Esophagus (tissue), 2 donors: Measurements from ENCODE around the gene ACR. TPM values are rescaled to one million over a fixed set of nuclear protein-coding genes. Genes with fewer than 3 reads are reported as not detected.

Experiments
- H3K27ac ChIP-seq, 2 donors: one replicate each; pipeline ENCODE4 v1.5.1; 2013; ENCODE audit warnings: low read depth in 2 of 2, mild to moderate bottlenecking in 2 of 2, inconsistent platforms in 1 of 2, low read length in 1 of 2, moderate library complexity in 1 of 2
- H3K27me3 ChIP-seq, 2 donors: one replicate each; pipeline ENCODE4 v1.6.1; 2013; ENCODE audit warnings: low read length in 2 of 2, control low read depth in 1 of 2, mild to moderate bottlenecking in 1 of 2; ENCODE audit not compliant: insufficient read depth in 2 of 2, control insufficient read depth in 1 of 2
- H3K36me3 ChIP-seq, 2 donors: one replicate each; pipeline ENCODE4 v1.6.1; 2013; ENCODE audit warnings: low read length in 1 of 2; ENCODE audit not compliant: control insufficient read depth in 2 of 2, insufficient read depth in 2 of 2
- H3K4me1 ChIP-seq, 2 donors: one replicate each; pipeline ENCODE4 v1.6.1; 2013; ENCODE audit warnings: low read length in 1 of 2; ENCODE audit not compliant: control insufficient read depth in 2 of 2, insufficient read depth in 2 of 2
- H3K4me3 ChIP-seq, 2 donors: one replicate each; pipeline ENCODE4 v1.5.1; 2013; ENCODE audit warnings: low read length in 2 of 2, mild to moderate bottlenecking in 2 of 2, low read depth in 1 of 2, moderate library complexity in 1 of 2
- H3K9me3 ChIP-seq, 2 donors: one replicate each; pipeline ENCODE4 v1.6.1; 2013; ENCODE audit warnings: mild to moderate bottlenecking in 2 of 2, low read depth in 1 of 2, low read length in 1 of 2, moderate library complexity in 1 of 2; ENCODE audit not compliant: control insufficient read depth in 2 of 2, insufficient read depth in 1 of 2
- WGBS, 2 donors: extraction: QIAGEN DNeasy Blood & Tissue Kit; methylation state at CpG; one replicate each; pipeline ENCODE4 v1.1.7; 2013; 5-methylcytosine and 5-hydroxymethylcytosine counted together
- polyA plus RNA-seq, 2 donors: library from polyadenylated mRNA; stranded (reverse); fragments of 200-250 nt; gene quantifications; one replicate each; pipeline ENCODE4 v1.2.3, GENCODE V29; 2013
- donor health status: healthy with polysubstance abuse.
- donor health status: Bipolar disorder and iron deficiency.

ACR gene
- polyA plus RNA-seq, 2 donors: 0.14 to 0.20 TPM

- peaks cover 0 to 18% of the 10 kb centered on the region in 2 donors for H3K4me1 ChIP-seq
- WGBS, 2 donors: 22 to 25% methylated on average over 34 to 57 of the region's 58 CpGs
- H3K27ac ChIP-seq: peak overlapping the region; percentile 68 to 82
- H3K4me3 ChIP-seq: peak overlapping the region; percentile 9 to 42
- no peaks in the 10 kb centered on the region for H3K9me3 ChIP-seq
- H3K27me3 ChIP-seq: no peaks in the 10 kb centered on the region
- H3K36me3 ChIP-seq: peaks cover 0 to 8% of the 10 kb centered on the region in 2 donors
These were observed 41.0 kb upstream of the ACR start for GRCh38 chr22:50696799-50697561.

GRCh38 chr22:50697667-50698506 lies 40.1 kb upstream of the ACR start:
- Histone ChIP-seq H3K27me3 (no peaks in the 10 kb centered on the region), H3K4me3 (peak overlapping the region; percentile 30 to 42), H3K4me1 (peaks cover 0 to 18% of the 10 kb centered on the region in 2 donors), H3K9me3 (no peaks in the 10 kb centered on the region), H3K27ac (no peak overlapping the region), H3K36me3 (peaks cover 0 to 10% of the 10 kb centered on the region in 2 donors)
- WGBS, 2 donors: 34 to 43% methylated on average over 44 to 54 of the region's 54 CpGs

- 64 to 79% methylated on average over 11 to 12 of the region's 12 CpGs for WGBS, 2 donors
- Histone ChIP-seq H3K4me1 (peaks cover 0 to 18% of the 10 kb centered on the region in 2 donors), H3K4me3 (no peak overlapping the region), H3K9me3 (no peaks in the 10 kb centered on the region), H3K27ac (no peak overlapping the region), H3K27me3 (no peaks in the 10 kb centered on the region), H3K36me3 (peaks cover 0 to 13% of the 10 kb centered on the region in 2 donors)
These were observed 39.5 kb upstream of the ACR start for GRCh38 chr22:50698546-50698945.

GRCh38 chr22:50699001-50699755 lies 38.8 kb upstream of the ACR start:
- peaks cover 0 to 18% of the 10 kb centered on the region in 2 donors for H3K4me1 ChIP-seq
- H3K27ac ChIP-seq: no peak overlapping the region
- no peak overlapping the region for H3K4me3 ChIP-seq

GRCh38 chr22:50699756-50700386 lies 38.1 kb upstream of the ACR start:
- Histone ChIP-seq H3K9me3 (peaks cover 0 to 3% of the 10 kb centered on the region in 2 donors), H3K4me3 (no peak overlapping the region), H3K36me3 (peaks cover 0 to 16% of the 10 kb centered on the region in 2 donors), H3K4me1 (peaks cover 0 to 18% of the 10 kb centered on the region in 2 donors), H3K27me3 (no peaks in the 10 kb centered on the region), H3K27ac (no peak overlapping the region)
- 74 to 77% methylated on average over 14 to 15 of the region's 15 CpGs for WGBS, 2 donors

More at GRCh38 chr22:50699001-50699755, 38.8 kb upstream of the ACR start:
- 87% methylated on average over 15 of the region's 15 CpGs for WGBS, 2 donors
- Histone ChIP-seq H3K36me3 (peaks cover 0 to 13% of the 10 kb centered on the region in 2 donors), H3K9me3 (no peaks in the 10 kb centered on the region), H3K27me3 (no peaks in the 10 kb centered on the region)

- H3K4me3 ChIP-seq: no peak overlapping the region
- H3K36me3 ChIP-seq: peaks cover 0 to 17% of the 10 kb centered on the region in 2 donors
- H3K27ac ChIP-seq: no peak overlapping the region
- H3K4me1 ChIP-seq: peaks cover 0 to 15% of the 10 kb centered on the region in 2 donors
- no peaks in the 10 kb centered on the region for H3K27me3 ChIP-seq
- peaks cover 0 to 4% of the 10 kb centered on the region in 2 donors for H3K9me3 ChIP-seq
- WGBS, 2 donors: 73 to 77% methylated on average over 19 of the region's 19 CpGs
These were observed 37.5 kb upstream of the ACR start for GRCh38 chr22:50700387-50701075.

- Histone ChIP-seq H3K9me3 (peaks cover 0 to 4% of the 10 kb centered on the region in 2 donors), H3K36me3 (peaks cover 0 to 19% of the 10 kb centered on the region in 2 donors), H3K27me3 (no peaks in the 10 kb centered on the region), H3K4me1 (peaks cover 0 to 14% of the 10 kb centered on the region in 2 donors), H3K4me3 (no peak overlapping the region), H3K27ac (no peak overlapping the region)
- 58 to 68% methylated on average over 7 of the region's 7 CpGs for WGBS, 2 donors
These were observed 37.0 kb upstream of the ACR start for GRCh38 chr22:50701076-50701419.

GRCh38 chr22:50701428-50702154 lies 36.4 kb upstream of the ACR start:
- no peaks in the 10 kb centered on the region for H3K27me3 ChIP-seq
- peaks cover 0 to 21% of the 10 kb centered on the region in 2 donors for H3K36me3 ChIP-seq
- H3K4me1 ChIP-seq: peaks cover 0 to 10% of the 10 kb centered on the region in 2 donors
- H3K9me3 ChIP-seq: peaks cover 0 to 4% of the 10 kb centered on the region in 2 donors
- H3K27ac ChIP-seq: no peak overlapping the region
- 80 to 81% methylated on average over 11 of the region's 11 CpGs for WGBS, 2 donors
- no peak overlapping the region for H3K4me3 ChIP-seq
